HG03064 (cell line): Measurements from ENCODE around the gene NBPF11.
"Not testable (repeated sequence)": the region's sequence is repeated elsewhere in the genome, so short reads cannot be mapped to it uniquely, and the experiment has no call there.

ENCODE experiments used
- ATAC-seq: cut with Tn5 transposase; IDR thresholded peaks from one replicate; pipeline ENCODE4 v1.9.1; 2021; ENCODE audit warnings: low read depth; ENCODE audit not compliant: unreplicated experiment

NBPF11 gene

GRCh38 chr1:148150014-148150413, 2.1 kb downstream of the NBPF11 start:
- ATAC-seq, result not testable (repeated sequence)

- ATAC-seq, result not testable (repeated sequence)
These were observed 2.8 kb downstream of the NBPF11 start for GRCh38 chr1:148149050-148149815.

- ATAC-seq, result not testable (repeated sequence)
These were observed 4.8 kb downstream of the NBPF11 start for GRCh38 chr1:148147052-148147838.

- ATAC-seq, result not testable (repeated sequence)
These were observed 5.7 kb downstream of the NBPF11 start for GRCh38 chr1:148146191-148146997.

- ATAC-seq, result not testable (repeated sequence)
These were observed 8.9 kb downstream of the NBPF11 start for GRCh38 chr1:148143223-148143622.

GRCh38 chr1:148141936-148142335, 10.1 kb downstream of the NBPF11 start:
- ATAC-seq, result not testable (repeated sequence)

- ATAC-seq, result not testable (repeated sequence)
These were observed 13.5 kb downstream of the NBPF11 start for GRCh38 chr1:148138606-148139005.

GRCh38 chr1:148122341-148122740, 29.7 kb downstream of the NBPF11 start:
- ATAC-seq, result not testable (repeated sequence)

- ATAC-seq, result not testable (repeated sequence)
These were observed 31.7 kb downstream of the NBPF11 start for GRCh38 chr1:148120395-148120794.

GRCh38 chr1:148095732-148096131, 56.3 kb downstream of the NBPF11 start:
- ATAC-seq, result not testable (repeated sequence)

GRCh38 chr1:148086196-148086595, 65.9 kb downstream of the NBPF11 start:
- ATAC-seq, result not testable (repeated sequence)

GRCh38 chr1:148081205-148081604, 70.9 kb downstream of the NBPF11 start:
- ATAC-seq, result not testable (repeated sequence)

GRCh38 chr1:148078632-148079519, 73.2 kb downstream of the NBPF11 start:
- not testable (repeated sequence) for ATAC-seq

- not testable (repeated sequence) for ATAC-seq
These were observed 74.0 kb downstream of the NBPF11 start for GRCh38 chr1:148078090-148078489.

- not testable (repeated sequence) for ATAC-seq
These were observed 74.6 kb downstream of the NBPF11 start for GRCh38 chr1:148077458-148077857.

- not testable (repeated sequence) for ATAC-seq
These were observed 78.7 kb downstream of the NBPF11 start for GRCh38 chr1:148073392-148073791.

GRCh38 chr1:148068606-148069005, 83.5 kb downstream of the NBPF11 start:
- ATAC-seq, result not testable (repeated sequence)

GRCh38 chr1:148068201-148068600, 83.9 kb downstream of the NBPF11 start:
- not testable (repeated sequence) for ATAC-seq

- ATAC-seq, result not testable (repeated sequence)
These were observed 91.8 kb downstream of the NBPF11 start for GRCh38 chr1:148060294-148060701.

- ATAC-seq, result not testable (repeated sequence)
These were observed 94.7 kb downstream of the NBPF11 start for GRCh38 chr1:148057384-148057783.
